HG03159 (cell line): ENCODE measurements around the gene PPP1R9A.

Source experiments
- ATAC-seq: cut with Tn5 transposase; IDR thresholded peaks from one replicate; pipeline ENCODE4 v1.9.1; 2021; ENCODE audit warnings: mild to moderate bottlenecking, moderate library complexity; ENCODE audit not compliant: unreplicated experiment

PPP1R9A gene

GRCh38 chr7:95092324-95092723 is 184.9 kb downstream of the PPP1R9A start:
- no peak for ATAC-seq

- no peak for ATAC-seq
These were observed 188.0 kb downstream of the PPP1R9A start for GRCh38 chr7:95095259-95095965.

- ATAC-seq, result no peak
These were observed 188.7 kb downstream of the PPP1R9A start for GRCh38 chr7:95095966-95096540.

- no peak for ATAC-seq
These were observed 189.9 kb downstream of the PPP1R9A start for GRCh38 chr7:95097291-95097690.

GRCh38 chr7:95097851-95098250 is 190.5 kb downstream of the PPP1R9A start:
- no peak for ATAC-seq

GRCh38 chr7:95099106-95099505 is 191.7 kb downstream of the PPP1R9A start:
- no peak for ATAC-seq

- ATAC-seq, result no peak
These were observed 194.0 kb downstream of the PPP1R9A start for GRCh38 chr7:95101422-95101821.

GRCh38 chr7:95102662-95103061 is 195.3 kb downstream of the PPP1R9A start:
- ATAC-seq, result no peak

- ATAC-seq, result no peak
These were observed 197.3 kb downstream of the PPP1R9A start for GRCh38 chr7:95104739-95105138.

GRCh38 chr7:95105627-95106026 is 198.2 kb downstream of the PPP1R9A start:
- no peak for ATAC-seq

- no peak for ATAC-seq
These were observed 199.0 kb downstream of the PPP1R9A start for GRCh38 chr7:95106401-95106800.

- no peak for ATAC-seq
These were observed 203.3 kb downstream of the PPP1R9A start for GRCh38 chr7:95110707-95111106.

GRCh38 chr7:95113590-95113989 is 206.2 kb downstream of the PPP1R9A start:
- ATAC-seq, result no peak

- ATAC-seq, result no peak
These were observed 218.8 kb downstream of the PPP1R9A start for GRCh38 chr7:95126053-95126709.

- no peak for ATAC-seq
These were observed 225.1 kb downstream of the PPP1R9A start for GRCh38 chr7:95132500-95132899.

GRCh38 chr7:95139922-95140321 is 232.5 kb downstream of the PPP1R9A start:
- ATAC-seq, result no peak

- ATAC-seq, result no peak
These were observed 234.4 kb downstream of the PPP1R9A start for GRCh38 chr7:95141755-95142154.

- ATAC-seq, result no peak
These were observed 236.9 kb downstream of the PPP1R9A start for GRCh38 chr7:95144256-95144655.

- ATAC-seq, result no peak
These were observed 248.6 kb downstream of the PPP1R9A start for GRCh38 chr7:95155965-95156364.

- no peak for ATAC-seq
These were observed 250.0 kb downstream of the PPP1R9A start for GRCh38 chr7:95157381-95157780.

- ATAC-seq, result no peak
These were observed 262.3 kb downstream of the PPP1R9A start for GRCh38 chr7:95169678-95170077.

GRCh38 chr7:95172420-95172819 is 265.0 kb downstream of the PPP1R9A start:
- no peak for ATAC-seq
